SJSA1 (cell line): ENCODE results near the gene FOXI3. TPM values are rescaled to one million over a fixed set of nuclear protein-coding genes. Genes with fewer than 3 reads are reported as not detected.
"Not testable (repeated sequence)": the region's sequence is repeated elsewhere in the genome, so short reads cannot be mapped to it uniquely, and the experiment has no call there.

Experiments
- DNase-seq, 2 experiments: peaks; one replicate each; pipeline ENCODE4 v3.0.0-alpha.2; 2015 to 2020; ENCODE audit warnings: low spot score in 2 of 2, low read depth in 1 of 2
- H3K27ac ChIP-seq: fragments of 250-450 bp; sonication (Bioruptor Pico); 2 replicates; pipeline ENCODE4 v1.5.1; 2020; ENCODE audit warnings: mild to moderate bottlenecking, moderate library complexity
- H3K27me3 ChIP-seq: fragments of 250-450 bp; sonication (Bioruptor Pico); replicated peaks from 2 replicates; pipeline ENCODE4 v1.5.1; 2020; ENCODE audit warnings: mild to moderate bottlenecking, moderate library complexity
- H3K36me3 ChIP-seq: fragments of 250-450 bp; sonication (Bioruptor Pico); 2 replicates; pipeline ENCODE4 v1.5.1; 2020; ENCODE audit warnings: mild to moderate bottlenecking
- H3K4me1 ChIP-seq: fragments of 250-450 bp; sonication (Bioruptor Pico); replicated peaks from 2 replicates; pipeline ENCODE4 v1.6.1; 2021; ENCODE audit warnings: mild to moderate bottlenecking
- H3K4me3 ChIP-seq: fragments of 250-450 bp; sonication (Bioruptor Pico); 2 replicates; pipeline ENCODE4 v1.5.1; 2020; ENCODE audit warnings: mild to moderate bottlenecking
- H3K9me3 ChIP-seq: fragments of 250-450 bp; sonication (Bioruptor Pico); replicated peaks from 2 replicates; pipeline ENCODE4 v1.5.1; 2020; ENCODE audit warnings: mild to moderate bottlenecking
- total RNA-seq: library from RNA; depleted of rRNA; stranded (reverse); fragments of >200 nt; shearing (Covaris generic); gene quantifications from 2 replicates; pipeline ENCODE4 v1.2.3, GENCODE V29; 2014

Gene FOXI3
- total RNA-seq, 1 experiment from 2014 or later: not detected

- peaks cover 53% of the 10 kb centered on the region for H3K27me3 ChIP-seq
- H3K4me3 ChIP-seq: no peak overlapping the region
- H3K27ac ChIP-seq: no peak overlapping the region
- no peaks in the 10 kb centered on the region for H3K4me1 ChIP-seq
- H3K9me3 ChIP-seq: peaks cover 3% of the 10 kb centered on the region
- H3K36me3 ChIP-seq: no peaks in the 10 kb centered on the region
- no peak for DNase-seq
These were observed 588 bp upstream of the FOXI3 start for GRCh38 chr2:88452980-88453582.

- DNase-seq: no peak
- Histone ChIP-seq H3K27ac (no peak overlapping the region), H3K27me3 (peaks cover 56% of the 10 kb centered on the region), H3K4me1 (no peaks in the 10 kb centered on the region), H3K36me3 (no peaks in the 10 kb centered on the region), H3K9me3 (peaks cover 3% of the 10 kb centered on the region), H3K4me3 (no peak overlapping the region)
These were observed 505 bp downstream of the FOXI3 start for GRCh38 chr2:88451811-88452564.

- H3K36me3 ChIP-seq: no peaks in the 10 kb centered on the region
- no peaks in the 10 kb centered on the region for H3K4me1 ChIP-seq
- H3K4me3 ChIP-seq: no peak overlapping the region
- H3K27me3 ChIP-seq: peaks cover 56% of the 10 kb centered on the region
- H3K9me3 ChIP-seq: peaks cover 3% of the 10 kb centered on the region
- H3K27ac ChIP-seq: no peak overlapping the region
- DNase-seq: no peak
These were observed 1.3 kb downstream of the FOXI3 start for GRCh38 chr2:88450925-88451810.

- H3K4me3 ChIP-seq: no peak overlapping the region
- H3K27me3 ChIP-seq: peaks cover 56% of the 10 kb centered on the region
- peaks cover 3% of the 10 kb centered on the region for H3K9me3 ChIP-seq
- DNase-seq: no peak
- no peaks in the 10 kb centered on the region for H3K36me3 ChIP-seq
- H3K4me1 ChIP-seq: no peaks in the 10 kb centered on the region
- no peak overlapping the region for H3K27ac ChIP-seq
These were observed 2.3 kb downstream of the FOXI3 start for GRCh38 chr2:88450186-88450585.

GRCh38 chr2:88448248-88448647 is 4.2 kb downstream of the FOXI3 start:
- Histone ChIP-seq H3K4me1 (no peaks in the 10 kb centered on the region), H3K9me3 (peaks cover 3% of the 10 kb centered on the region), H3K27ac (no peak overlapping the region), H3K4me3 (no peak overlapping the region), H3K36me3 (no peaks in the 10 kb centered on the region), H3K27me3 (peaks cover 48% of the 10 kb centered on the region)
- no peak for DNase-seq

- Histone ChIP-seq H3K4me3 (no peak overlapping the region), H3K27ac (no peak overlapping the region), H3K4me1 (no peaks in the 10 kb centered on the region), H3K36me3 (no peaks in the 10 kb centered on the region), H3K27me3 (peaks cover 11% of the 10 kb centered on the region; the same call in 1 of the 2 replicates), H3K9me3 (no peaks in the 10 kb centered on the region)
- DNase-seq: no peak
These were observed 9.0 kb downstream of the FOXI3 start for GRCh38 chr2:88443353-88443938.

- Histone ChIP-seq H3K9me3 (no peaks in the 10 kb centered on the region), H3K4me1 (no peaks in the 10 kb centered on the region), H3K27ac (no peak overlapping the region), H3K4me3 (no peak overlapping the region), H3K36me3 (no peaks in the 10 kb centered on the region), H3K27me3 (0 out of 2 replicates have a peak, but pooled peaks cover 5% of the 10 kb centered on the region)
- no peak for DNase-seq
These were observed 10.0 kb downstream of the FOXI3 start for GRCh38 chr2:88442473-88442872.

GRCh38 chr2:88442061-88442460 is 10.4 kb downstream of the FOXI3 start:
- Histone ChIP-seq H3K4me1 (no peaks in the 10 kb centered on the region), H3K27ac (no peak overlapping the region), H3K36me3 (no peaks in the 10 kb centered on the region), H3K9me3 (no peaks in the 10 kb centered on the region), H3K27me3 (0 out of 2 replicates have a peak, but pooled peaks cover 5% of the 10 kb centered on the region), H3K4me3 (no peak overlapping the region)
- no peak for DNase-seq

GRCh38 chr2:88437010-88437409 is 15.5 kb downstream of the FOXI3 start:
- Histone ChIP-seq H3K4me3 (no peak overlapping the region), H3K36me3 (no peaks in the 10 kb centered on the region), H3K4me1 (no peaks in the 10 kb centered on the region), H3K9me3 (no peaks in the 10 kb centered on the region), H3K27me3 (no peaks in the 10 kb centered on the region), H3K27ac (no peak overlapping the region)
- no peak for DNase-seq

- Histone ChIP-seq H3K4me1 (no peaks in the 10 kb centered on the region), H3K36me3 (no peaks in the 10 kb centered on the region), H3K4me3 (no peak overlapping the region), H3K27me3 (no peaks in the 10 kb centered on the region), H3K27ac (no peak overlapping the region), H3K9me3 (no peaks in the 10 kb centered on the region)
- DNase-seq: no peak
These were observed 22.6 kb downstream of the FOXI3 start for GRCh38 chr2:88429929-88430328.

GRCh38 chr2:88423733-88424132 is 28.8 kb downstream of the FOXI3 start:
- Histone ChIP-seq H3K4me3 (no peak overlapping the region), H3K9me3 (no peaks in the 10 kb centered on the region), H3K27ac (no peak overlapping the region), H3K4me1 (no peaks in the 10 kb centered on the region), H3K36me3 (no peaks in the 10 kb centered on the region), H3K27me3 (no peaks in the 10 kb centered on the region)
- DNase-seq: no peak

GRCh38 chr2:88419051-88419450 is 33.4 kb downstream of the FOXI3 start:
- H3K27ac ChIP-seq, DNase-seq, H3K4me1 ChIP-seq, H3K4me3 ChIP-seq, H3K9me3 ChIP-seq, H3K36me3 ChIP-seq, H3K27me3 ChIP-seq: not testable (repeated sequence)

- Histone ChIP-seq H3K27me3 (peaks cover 3% of the 10 kb centered on the region; the same call in 1 of the 2 replicates), H3K27ac (no peak overlapping the region), H3K4me3 (no peak overlapping the region), H3K4me1 (no peaks in the 10 kb centered on the region), H3K9me3 (no peaks in the 10 kb centered on the region), H3K36me3 (no peaks in the 10 kb centered on the region)
- DNase-seq: no peak
These were observed 36.4 kb downstream of the FOXI3 start for GRCh38 chr2:88416016-88416663.
